Measurements from ENCODE around the gene TMEM132D. TPM values are rescaled to one million over a fixed set of nuclear protein-coding genes. Genes with fewer than 3 reads are reported as not detected.

Gene TMEM132D
- total RNA-seq, 1 donor from 2014 or later = 16.5 TPM

GRCh38 chr12:129610601-129611120 is 293.2 kb downstream of the TMEM132D start:
- no peak for DNase-seq
- Mint-ChIP-seq H3K9me3 (ENCODE audit: unreplicated experiment) (no peaks in the 10 kb centered on the region), H3K4me3 (ENCODE audit: unreplicated experiment) (no peak overlapping the region), H3K36me3 (ENCODE audit: unreplicated experiment) (no peaks in the 10 kb centered on the region), H3K27ac (ENCODE audit: unreplicated experiment) (no peak overlapping the region), H3K27me3 (ENCODE audit: unreplicated experiment) (peaks cover 2% of the 10 kb centered on the region), H3K4me1 (ENCODE audit: low read depth, unreplicated experiment) (peaks cover 8% of the 10 kb centered on the region)
- no peak for TF ChIP-seq CTCF (IDR thresholded peaks at IDR 0.05; ENCODE audit: partially characterized antibody, unreplicated experiment)

GRCh38 chr12:129607756-129608155 is 296.1 kb downstream of the TMEM132D start:
- no peak for DNase-seq
- no peak for TF ChIP-seq CTCF (IDR thresholded peaks at IDR 0.05; ENCODE audit: partially characterized antibody, unreplicated experiment)
- peaks cover 8% of the 10 kb centered on the region for H3K4me1 Mint-ChIP-seq (ENCODE audit: low read depth, unreplicated experiment)
- H3K36me3 Mint-ChIP-seq (ENCODE audit: unreplicated experiment) = no peaks in the 10 kb centered on the region
- H3K9me3 Mint-ChIP-seq (ENCODE audit: unreplicated experiment) = no peaks in the 10 kb centered on the region
- no peak overlapping the region for H3K4me3 Mint-ChIP-seq (ENCODE audit: unreplicated experiment)
- H3K27me3 Mint-ChIP-seq (ENCODE audit: unreplicated experiment) = peaks cover 3% of the 10 kb centered on the region
- H3K27ac Mint-ChIP-seq (ENCODE audit: unreplicated experiment) = no peak overlapping the region

GRCh38 chr12:129607301-129607700 is 296.5 kb downstream of the TMEM132D start:
- TF ChIP-seq CTCF (IDR thresholded peaks at IDR 0.05; ENCODE audit: partially characterized antibody, unreplicated experiment) = no peak
- H3K36me3 Mint-ChIP-seq (ENCODE audit: unreplicated experiment) = no peaks in the 10 kb centered on the region
- H3K4me1 Mint-ChIP-seq (ENCODE audit: low read depth, unreplicated experiment) = peaks cover 8% of the 10 kb centered on the region
- DNase-seq = no peak
- peaks cover 3% of the 10 kb centered on the region for H3K27me3 Mint-ChIP-seq (ENCODE audit: unreplicated experiment)
- no peak overlapping the region for H3K4me3 Mint-ChIP-seq (ENCODE audit: unreplicated experiment)
- no peaks in the 10 kb centered on the region for H3K9me3 Mint-ChIP-seq (ENCODE audit: unreplicated experiment)
- no peak overlapping the region for H3K27ac Mint-ChIP-seq (ENCODE audit: unreplicated experiment)

GRCh38 chr12:129606239-129606638 is 297.6 kb downstream of the TMEM132D start:
- Mint-ChIP-seq H3K27me3 (ENCODE audit: unreplicated experiment) (peaks cover 3% of the 10 kb centered on the region), H3K4me3 (ENCODE audit: unreplicated experiment) (no peak overlapping the region), H3K9me3 (ENCODE audit: unreplicated experiment) (peaks cover 4% of the 10 kb centered on the region), H3K27ac (ENCODE audit: unreplicated experiment) (no peak overlapping the region), H3K36me3 (ENCODE audit: unreplicated experiment) (no peaks in the 10 kb centered on the region), H3K4me1 (ENCODE audit: low read depth, unreplicated experiment) (peaks cover 8% of the 10 kb centered on the region)
- DNase-seq = no peak
- TF ChIP-seq CTCF (IDR thresholded peaks at IDR 0.05; ENCODE audit: partially characterized antibody, unreplicated experiment) = no peak

- Mint-ChIP-seq H3K9me3 (ENCODE audit: unreplicated experiment) (peaks cover 4% of the 10 kb centered on the region), H3K36me3 (ENCODE audit: unreplicated experiment) (no peaks in the 10 kb centered on the region), H3K4me1 (ENCODE audit: low read depth, unreplicated experiment) (peaks cover 8% of the 10 kb centered on the region), H3K27ac (ENCODE audit: unreplicated experiment) (no peak overlapping the region), H3K27me3 (ENCODE audit: unreplicated experiment) (peaks cover 3% of the 10 kb centered on the region), H3K4me3 (ENCODE audit: unreplicated experiment) (no peak overlapping the region)
- DNase-seq = no peak
- TF ChIP-seq CTCF (IDR thresholded peaks at IDR 0.05; ENCODE audit: partially characterized antibody, unreplicated experiment) = no peak
Observed at GRCh38 chr12:129605666-129606065, 298.2 kb downstream of the TMEM132D start.
